ENCODE measurements around the gene BAHD1. TPM values are rescaled to one million over a fixed set of nuclear protein-coding genes. Genes with fewer than 3 reads are reported as not detected.
"Not testable (repeated sequence)": the region's sequence is repeated elsewhere in the genome, so short reads cannot be mapped to it uniquely, and the experiment has no call there.

BAHD1 gene
- total and polyA plus RNA-seq, 8 donors = 11.4 to 27.2 (median 15.4) TPM

DNA sequence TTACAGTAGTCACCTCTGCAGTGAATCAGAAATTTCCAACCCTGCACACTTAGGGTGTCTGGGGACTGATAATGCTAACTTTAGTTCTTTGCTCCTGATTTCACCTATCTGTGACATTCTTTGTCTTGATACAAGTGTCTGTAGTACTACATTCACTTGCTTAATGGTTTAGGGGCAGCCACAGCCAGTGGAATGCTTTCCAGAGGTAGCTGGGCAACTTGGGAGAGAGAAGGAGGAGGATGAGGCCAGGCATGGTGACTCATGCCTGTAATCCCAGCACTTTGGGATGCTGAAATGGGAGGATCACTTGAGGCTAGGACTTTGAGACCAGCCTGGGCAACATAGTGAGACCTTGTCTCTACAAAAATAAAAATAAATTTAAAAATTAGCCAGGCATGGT, 8.5 kb downstream of the BAHD1 start:
- no peaks in the 10 kb centered on the region for H3K9me3 ChIP-seq
- H3K36me3 ChIP-seq = no peaks in the 10 kb centered on the region
- H3K4me3 ChIP-seq = no peak overlapping the region
- no peak for TF ChIP-seq CTCF (IDR thresholded peaks at IDR 0.05)
- no peaks in the 10 kb centered on the region for H3K27me3 ChIP-seq
- ATAC-seq (no peak), DNase-seq (no peak)
- peaks cover 0 to 47% of the 10 kb centered on the region in 2 donors for H3K4me1 ChIP-seq
- intact Hi-C loops (cut with DNase I) = no loop called here
- no peak overlapping the region for H3K27ac ChIP-seq

- no peak for TF ChIP-seq CTCF (IDR thresholded peaks at IDR 0.05)
- Histone ChIP-seq H3K4me3 (no peak overlapping the region), H3K27ac (no peak overlapping the region), H3K4me1 (peaks cover 4 to 48% of the 10 kb centered on the region in 2 donors), H3K27me3 (no peaks in the 10 kb centered on the region), H3K9me3 (no peaks in the 10 kb centered on the region), H3K36me3 (no peaks in the 10 kb centered on the region)
- no peak for ATAC-seq
- peak in 1 of 4 donors; percentile 2 for DNase-seq
- intact Hi-C loops (cut with DNase I) = no loop called here
Observed at GRCh38 chr15:40450047-40450446, 9.3 kb downstream of the BAHD1 start.

DNA sequence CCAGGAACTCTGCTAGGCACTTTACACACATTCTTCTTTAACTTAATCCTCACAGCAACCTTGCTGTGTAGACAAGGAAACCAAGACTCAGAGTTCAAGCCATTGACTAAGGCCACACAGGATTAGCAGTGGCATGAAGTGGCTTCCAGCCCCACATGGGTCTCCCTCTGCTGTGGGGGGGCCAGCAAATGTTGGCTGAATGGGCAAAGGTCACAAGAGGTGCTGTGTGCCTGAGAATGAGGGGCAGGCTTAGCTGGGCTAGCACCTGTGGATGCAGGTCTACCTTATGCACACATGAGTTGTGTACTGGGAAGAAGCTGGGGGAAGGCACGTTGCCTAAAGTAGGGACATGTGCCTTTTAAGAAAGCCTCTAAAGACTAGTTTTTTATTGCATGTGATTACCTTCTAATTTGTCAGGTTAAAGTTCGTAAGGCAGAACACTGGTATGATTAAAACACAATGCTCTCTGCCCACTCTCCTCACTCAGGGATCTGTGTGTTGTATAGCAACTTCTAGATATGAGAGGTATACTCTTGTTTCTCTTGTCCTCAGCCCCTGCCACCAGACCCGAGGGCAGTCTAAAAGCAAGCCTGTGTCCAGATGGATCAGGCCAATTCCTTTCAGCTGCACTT, 10.9 kb downstream of the BAHD1 start:
- no peak overlapping the region for H3K27ac ChIP-seq
- no peak for TF ChIP-seq CTCF (IDR thresholded peaks at IDR 0.05)
- no peaks in the 10 kb centered on the region for H3K36me3 ChIP-seq
- no peak overlapping the region for H3K4me3 ChIP-seq
- H3K9me3 ChIP-seq = no peaks in the 10 kb centered on the region
- DNase-seq = no peak
- no peaks in the 10 kb centered on the region for H3K27me3 ChIP-seq
- no peak for ATAC-seq
- peaks cover 16 to 54% of the 10 kb centered on the region in 2 donors for H3K4me1 ChIP-seq
- intact Hi-C loops (cut with DNase I) = no loop called here

DNA sequence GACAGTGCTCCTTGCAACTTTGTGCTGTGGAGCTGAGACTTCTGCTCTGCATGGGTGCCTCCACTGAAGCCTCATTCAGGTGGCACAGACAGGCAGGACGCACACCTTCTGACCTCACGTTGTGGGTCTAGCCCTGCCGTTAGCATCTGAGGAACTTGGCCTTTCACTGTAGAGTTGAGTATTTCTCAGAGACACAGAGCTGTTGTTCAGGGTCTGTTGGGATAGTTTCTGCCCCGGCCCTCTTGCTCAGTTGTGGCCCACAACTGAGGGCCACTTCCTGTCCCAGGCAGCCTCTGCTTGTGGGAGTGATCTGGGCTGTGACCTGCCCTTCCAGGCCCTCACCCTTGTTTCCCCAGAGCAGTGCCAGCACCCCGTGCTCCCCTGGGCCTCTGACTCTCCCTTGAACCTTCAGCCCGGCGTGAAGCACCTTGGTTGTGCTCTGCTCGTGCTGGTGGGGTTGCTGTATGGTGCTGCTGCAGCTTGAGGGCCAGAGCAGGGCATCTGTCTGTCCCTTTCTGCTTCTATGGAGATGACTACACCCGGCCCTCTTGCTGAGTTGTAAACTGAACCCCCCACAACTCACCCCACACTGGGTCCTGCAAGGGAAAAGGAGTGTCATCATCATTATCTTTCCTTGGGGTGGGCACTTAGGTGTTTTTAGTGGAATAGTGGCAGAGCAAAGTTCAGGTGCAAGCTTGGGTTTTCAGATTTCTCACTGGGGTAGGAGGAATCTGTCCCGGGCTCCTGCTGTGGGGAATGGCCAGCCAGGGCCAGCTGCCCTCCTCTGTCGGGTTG, 11.7 kb downstream of the BAHD1 start:
- Histone ChIP-seq H3K27me3 (no peaks in the 10 kb centered on the region), H3K9me3 (no peaks in the 10 kb centered on the region), H3K27ac (no peak overlapping the region), H3K4me1 (peaks cover 19 to 58% of the 10 kb centered on the region in 2 donors), H3K36me3 (no peaks in the 10 kb centered on the region), H3K4me3 (no peak overlapping the region)
- no peak for TF ChIP-seq CTCF (IDR thresholded peaks at IDR 0.05)
- ATAC-seq (no peak), DNase-seq (no peak)
- intact Hi-C loops (cut with DNase I) = no loop called here

DNA sequence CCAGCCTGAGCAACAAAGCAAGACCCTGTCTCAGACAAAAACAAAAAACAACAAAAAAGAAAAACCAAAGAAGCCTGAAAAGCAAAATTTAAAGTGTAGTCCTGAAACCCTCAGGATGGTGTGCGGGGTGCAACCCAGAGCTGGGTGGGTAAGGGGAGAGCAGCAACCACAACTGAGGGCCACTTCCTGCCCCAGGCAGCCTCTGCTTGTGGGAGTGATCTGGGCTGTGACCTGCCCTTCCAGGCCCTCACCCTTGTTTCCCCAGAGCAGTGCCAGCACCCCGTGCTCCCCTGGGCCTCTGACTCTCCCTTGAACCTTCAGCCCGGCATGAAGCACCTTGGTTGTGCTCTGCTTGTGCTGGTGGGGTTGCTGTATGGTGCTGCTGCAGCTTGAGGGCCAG, 13.2 kb downstream of the BAHD1 start:
- DNase-seq; H3K27me3 ChIP-seq; ATAC-seq; intact Hi-C loops (cut with DNase I); H3K4me3 ChIP-seq; H3K9me3 ChIP-seq; H3K27ac ChIP-seq; H3K36me3 ChIP-seq: not testable (repeated sequence)
- H3K4me1 ChIP-seq = peaks cover 19 to 58% of the 10 kb centered on the region in 2 donors

Measured in left lung (tissue), 10 donors.